HepG2 (cell line): Measurements from ENCODE around the gene MAP3K2. TPM values are rescaled to one million over a fixed set of nuclear protein-coding genes. Genes with fewer than 3 reads are reported as not detected.

Experiments
- ARID5B ChIP-seq: IDR thresholded peaks from 2 replicates; pipeline ENCODE4 v1.4.0; 2020; ENCODE audit warnings: mild to moderate bottlenecking, missing genetic modification reagents
- KLF9 ChIP-seq: IDR thresholded peaks from 2 replicates; pipeline ENCODE4 v1.6.1; 2016; ENCODE audit warnings: low read depth
- LCORL ChIP-seq, 2 experiments: fragments of 450-650 bp in 1 of 2; sonication (generic) in 1 of 2; formaldehyde crosslinking in 1 of 2; IDR thresholded peaks; 2 replicates each; pipeline versions ENCODE4 v1.5.0 to v1.6.1; 2017 to 2020; ENCODE audit warnings: antibody characterized with exemption in 1 of 2, missing genetic modification reagents in 1 of 2
- SCMH1 ChIP-seq: sonication (generic); formaldehyde crosslinking; IDR thresholded peaks from 2 replicates; pipeline ENCODE4 v1.9.0; 2021; ENCODE audit warnings: missing genetic modification reagents, mild to moderate bottlenecking, borderline replicate concordance
- ZNF3 ChIP-seq: IDR thresholded peaks from 2 replicates; pipeline ENCODE4 v1.7.0; 2017; ENCODE audit warnings: inconsistent platforms
- ZNF407 ChIP-seq: sonication (generic); formaldehyde crosslinking; IDR thresholded peaks from one replicate; pipeline ENCODE4 v1.5.1; 2020; ENCODE audit warnings: mild to moderate bottlenecking, missing genetic modification reagents; ENCODE audit errors: not compliant biosample characterization
- ZNF546 ChIP-seq: sonication (generic); formaldehyde crosslinking; conservative IDR thresholded peaks from 2 replicates; pipeline ENCODE4 v1.8.1; 2023; ENCODE audit warnings: mild to moderate bottlenecking, missing genetic modification reagents
- ZNF652 ChIP-seq: IDR thresholded peaks from 2 replicates; pipeline ENCODE4 v1.6.1; 2016; ENCODE audit warnings: low read depth, borderline replicate concordance
- ZNF709 ChIP-seq: sonication (generic); formaldehyde crosslinking; IDR thresholded peaks from 2 replicates; pipeline ENCODE4 v1.5.0; 2020; ENCODE audit warnings: mild to moderate bottlenecking, missing genetic modification reagents
- polyA plus RNA-seq, 8 experiments: library from polyadenylated mRNA; depleted of rRNA in 3 of 8; stranded (reverse) in 7 of 8; unstranded in 1 of 8; fragments of >200 nt; fragmentation: Illumina TruSeq in 4 of 8; extraction: Trizol in 4 of 8; gene quantifications; 2 replicates each; pipeline versions ENCODE4 v1.2.1 to v1.2.3, GENCODE V29; 2011 to 2016; ENCODE audit warnings: low read depth in 4 of 8, missing spikeins in 1 of 8, mixed read lengths in 1 of 8; ENCODE audit not compliant: insufficient read depth in 1 of 8
- total RNA-seq, 5 experiments: library from RNA; depleted of rRNA; stranded (reverse); fragments of >200 nt; fragmentation: Illumina TruSeq; extraction: Trizol; gene quantifications; 2 replicates each; pipeline ENCODE4 v1.2.3, GENCODE V29; 2016; ENCODE audit warnings: low read depth in 1 of 5
- TF ChIP-seq, protein P1 (sequence below): sonication (generic); formaldehyde crosslinking; IDR thresholded peaks from 2 replicates; pipeline ENCODE4 v1.4.0; 2020; ENCODE audit warnings: missing genetic modification reagents, borderline replicate concordance

The MAP3K2 gene
- total and polyA plus RNA-seq, 2 of the 13 experiments (the other 11 are each of a cell fraction or from before 2014, with no cell fraction given) = 12.2 to 37.2 TPM

GRCh38 chr2:127386764-127387654 lies 766 bp downstream of the MAP3K2 start (continued):
- TF ChIP-seq ZNF407 (CRISPR knock-in tag) = no peak
- no peak for TF ChIP-seq SCMH1
- no peak for TF ChIP-seq ZNF546
- TF ChIP-seq LCORL (IDR thresholded peaks at IDR 0.05) = no peak
- peak; percentile 86 for TF ChIP-seq LCORL (CRISPR knock-in tag; IDR thresholded peaks at IDR 0.05)
- TF ChIP-seq ZNF3 (CRISPR knock-in tag) = no peak
- TF ChIP-seq ARID5B = peak; percentile 56; the same call in 1 of the 2 replicates
- 0 out of 2 replicates have a peak, but pooled peaks have one; percentile 11 for TF ChIP-seq ZNF709
- peak; percentile 74; the same call in 1 of the 2 replicates for TF ChIP-seq KLF9 (CRISPR knock-in tag)
- TF ChIP-seq, protein P1, sequence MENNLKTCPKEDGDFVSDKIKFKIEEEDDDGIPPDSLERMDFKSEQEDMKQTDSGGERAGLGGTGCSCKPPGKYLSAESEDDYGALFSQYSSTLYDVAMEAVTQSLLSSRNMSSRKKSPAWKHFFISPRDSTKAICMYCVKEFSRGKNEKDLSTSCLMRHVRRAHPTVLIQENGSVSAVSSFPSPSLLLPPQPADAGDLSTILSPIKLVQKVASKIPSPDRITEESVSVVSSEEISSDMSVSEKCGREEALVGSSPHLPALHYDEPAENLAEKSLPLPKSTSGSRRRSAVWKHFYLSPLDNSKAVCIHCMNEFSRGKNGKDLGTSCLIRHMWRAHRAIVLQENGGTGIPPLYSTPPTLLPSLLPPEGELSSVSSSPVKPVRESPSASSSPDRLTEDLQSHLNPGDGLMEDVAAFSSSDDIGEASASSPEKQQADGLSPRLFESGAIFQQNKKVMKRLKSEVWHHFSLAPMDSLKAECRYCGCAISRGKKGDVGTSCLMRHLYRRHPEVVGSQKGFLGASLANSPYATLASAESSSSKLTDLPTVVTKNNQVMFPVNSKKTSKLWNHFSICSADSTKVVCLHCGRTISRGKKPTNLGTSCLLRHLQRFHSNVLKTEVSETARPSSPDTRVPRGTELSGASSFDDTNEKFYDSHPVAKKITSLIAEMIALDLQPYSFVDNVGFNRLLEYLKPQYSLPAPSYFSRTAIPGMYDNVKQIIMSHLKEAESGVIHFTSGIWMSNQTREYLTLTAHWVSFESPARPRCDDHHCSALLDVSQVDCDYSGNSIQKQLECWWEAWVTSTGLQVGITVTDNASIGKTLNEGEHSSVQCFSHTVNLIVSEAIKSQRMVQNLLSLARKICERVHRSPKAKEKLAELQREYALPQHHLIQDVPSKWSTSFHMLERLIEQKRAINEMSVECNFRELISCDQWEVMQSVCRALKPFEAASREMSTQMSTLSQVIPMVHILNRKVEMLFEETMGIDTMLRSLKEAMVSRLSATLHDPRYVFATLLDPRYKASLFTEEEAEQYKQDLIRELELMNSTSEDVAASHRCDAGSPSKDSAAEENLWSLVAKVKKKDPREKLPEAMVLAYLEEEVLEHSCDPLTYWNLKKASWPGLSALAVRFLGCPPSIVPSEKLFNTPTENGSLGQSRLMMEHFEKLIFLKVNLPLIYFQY (CRISPR knock-in tag) = peak; percentile 55; the same call in 1 of the 2 replicates
- TF ChIP-seq ZNF652 (CRISPR knock-in tag) = no peak
